A549 (cell line): Measurements from ENCODE around the gene OR2T8.

ENCODE experiments used
- JUNB ChIP-seq: fragments of >200 bp; sonication (Bioruptor Twin); formaldehyde crosslinking; IDR thresholded peaks from 2 replicates; pipeline ENCODE4 v1.6.1; 2016
- KDM1A ChIP-seq: fragments of 200-600 bp; sonication (generic); IDR thresholded peaks from 2 replicates; pipeline ENCODE4 v1.6.1; 2016; ENCODE audit warnings: low read depth, mild to moderate bottlenecking
- NPAS2 ChIP-seq: fragments of 250-450 bp; sonication (Bioruptor Pico); IDR thresholded peaks from 2 replicates; pipeline ENCODE4 v1.8.0; 2022; ENCODE audit warnings: mild to moderate bottlenecking, moderate library complexity, borderline replicate concordance
- POLR2A ChIP-seq: IDR thresholded peaks from 2 replicates; pipeline ENCODE4 v1.6.1; 2012; ENCODE audit warnings: mild to moderate bottlenecking, low read length
- TF ChIP-seq, protein P1 (sequence below): fragments of 200-600 bp; sonication (generic); IDR thresholded peaks from 2 replicates; pipeline ENCODE4 v1.6.1; 2016; ENCODE audit warnings: antibody characterized with exemption, mild to moderate bottlenecking, moderate library complexity
- TF ChIP-seq, protein P2 (sequence below): IDR thresholded peaks from 2 replicates; pipeline ENCODE4 v1.6.1; 2012
- TF ChIP-seq, protein P3 (sequence below): fragments of >200 bp; sonication (Bioruptor Twin); formaldehyde crosslinking; IDR thresholded peaks from 3 replicates; pipeline ENCODE4 v1.5.1; 2016
- TF ChIP-seq, protein P4 (sequence below): fragments of 450-650 bp; IDR thresholded peaks from 2 replicates; pipeline ENCODE4 v1.6.1; 2014; ENCODE audit warnings: antibody characterized with exemption

DNA sequence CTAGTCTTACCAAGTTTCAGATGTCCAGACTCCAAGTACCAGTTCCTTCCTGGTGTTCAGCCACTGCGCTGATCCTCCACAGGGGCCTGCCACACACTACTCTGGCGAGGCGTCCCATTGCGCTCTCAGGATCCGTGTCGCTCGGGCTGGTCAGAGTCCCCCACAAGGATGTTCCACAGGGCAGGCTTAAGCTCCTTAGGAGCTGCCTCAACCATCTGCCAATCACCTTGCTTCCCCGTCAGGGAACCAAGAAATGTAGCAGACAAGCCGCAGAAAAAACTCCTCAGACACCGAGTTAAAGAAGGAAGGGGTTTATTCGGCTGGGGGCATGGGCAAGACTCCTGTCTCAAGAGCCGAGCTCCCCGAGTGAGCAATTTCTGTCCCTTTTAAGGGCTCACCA, 14.9 kb upstream of the OR2T8 start:
- TF ChIP-seq, protein P1, sequence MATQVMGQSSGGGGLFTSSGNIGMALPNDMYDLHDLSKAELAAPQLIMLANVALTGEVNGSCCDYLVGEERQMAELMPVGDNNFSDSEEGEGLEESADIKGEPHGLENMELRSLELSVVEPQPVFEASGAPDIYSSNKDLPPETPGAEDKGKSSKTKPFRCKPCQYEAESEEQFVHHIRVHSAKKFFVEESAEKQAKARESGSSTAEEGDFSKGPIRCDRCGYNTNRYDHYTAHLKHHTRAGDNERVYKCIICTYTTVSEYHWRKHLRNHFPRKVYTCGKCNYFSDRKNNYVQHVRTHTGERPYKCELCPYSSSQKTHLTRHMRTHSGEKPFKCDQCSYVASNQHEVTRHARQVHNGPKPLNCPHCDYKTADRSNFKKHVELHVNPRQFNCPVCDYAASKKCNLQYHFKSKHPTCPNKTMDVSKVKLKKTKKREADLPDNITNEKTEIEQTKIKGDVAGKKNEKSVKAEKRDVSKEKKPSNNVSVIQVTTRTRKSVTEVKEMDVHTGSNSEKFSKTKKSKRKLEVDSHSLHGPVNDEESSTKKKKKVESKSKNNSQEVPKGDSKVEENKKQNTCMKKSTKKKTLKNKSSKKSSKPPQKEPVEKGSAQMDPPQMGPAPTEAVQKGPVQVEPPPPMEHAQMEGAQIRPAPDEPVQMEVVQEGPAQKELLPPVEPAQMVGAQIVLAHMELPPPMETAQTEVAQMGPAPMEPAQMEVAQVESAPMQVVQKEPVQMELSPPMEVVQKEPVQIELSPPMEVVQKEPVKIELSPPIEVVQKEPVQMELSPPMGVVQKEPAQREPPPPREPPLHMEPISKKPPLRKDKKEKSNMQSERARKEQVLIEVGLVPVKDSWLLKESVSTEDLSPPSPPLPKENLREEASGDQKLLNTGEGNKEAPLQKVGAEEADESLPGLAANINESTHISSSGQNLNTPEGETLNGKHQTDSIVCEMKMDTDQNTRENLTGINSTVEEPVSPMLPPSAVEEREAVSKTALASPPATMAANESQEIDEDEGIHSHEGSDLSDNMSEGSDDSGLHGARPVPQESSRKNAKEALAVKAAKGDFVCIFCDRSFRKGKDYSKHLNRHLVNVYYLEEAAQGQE: no peak
- TF ChIP-seq POLR2A (no peak), KDM1A (no peak), JUNB (no peak), NPAS2 (CRISPR knock-in tag) (no peak)
- TF ChIP-seq, protein P2, sequence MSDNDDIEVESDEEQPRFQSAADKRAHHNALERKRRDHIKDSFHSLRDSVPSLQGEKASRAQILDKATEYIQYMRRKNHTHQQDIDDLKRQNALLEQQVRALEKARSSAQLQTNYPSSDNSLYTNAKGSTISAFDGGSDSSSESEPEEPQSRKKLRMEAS: no peak
- TF ChIP-seq, protein P3, sequence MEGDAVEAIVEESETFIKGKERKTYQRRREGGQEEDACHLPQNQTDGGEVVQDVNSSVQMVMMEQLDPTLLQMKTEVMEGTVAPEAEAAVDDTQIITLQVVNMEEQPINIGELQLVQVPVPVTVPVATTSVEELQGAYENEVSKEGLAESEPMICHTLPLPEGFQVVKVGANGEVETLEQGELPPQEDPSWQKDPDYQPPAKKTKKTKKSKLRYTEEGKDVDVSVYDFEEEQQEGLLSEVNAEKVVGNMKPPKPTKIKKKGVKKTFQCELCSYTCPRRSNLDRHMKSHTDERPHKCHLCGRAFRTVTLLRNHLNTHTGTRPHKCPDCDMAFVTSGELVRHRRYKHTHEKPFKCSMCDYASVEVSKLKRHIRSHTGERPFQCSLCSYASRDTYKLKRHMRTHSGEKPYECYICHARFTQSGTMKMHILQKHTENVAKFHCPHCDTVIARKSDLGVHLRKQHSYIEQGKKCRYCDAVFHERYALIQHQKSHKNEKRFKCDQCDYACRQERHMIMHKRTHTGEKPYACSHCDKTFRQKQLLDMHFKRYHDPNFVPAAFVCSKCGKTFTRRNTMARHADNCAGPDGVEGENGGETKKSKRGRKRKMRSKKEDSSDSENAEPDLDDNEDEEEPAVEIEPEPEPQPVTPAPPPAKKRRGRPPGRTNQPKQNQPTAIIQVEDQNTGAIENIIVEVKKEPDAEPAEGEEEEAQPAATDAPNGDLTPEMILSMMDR: no peak
- TF ChIP-seq, protein P4, sequence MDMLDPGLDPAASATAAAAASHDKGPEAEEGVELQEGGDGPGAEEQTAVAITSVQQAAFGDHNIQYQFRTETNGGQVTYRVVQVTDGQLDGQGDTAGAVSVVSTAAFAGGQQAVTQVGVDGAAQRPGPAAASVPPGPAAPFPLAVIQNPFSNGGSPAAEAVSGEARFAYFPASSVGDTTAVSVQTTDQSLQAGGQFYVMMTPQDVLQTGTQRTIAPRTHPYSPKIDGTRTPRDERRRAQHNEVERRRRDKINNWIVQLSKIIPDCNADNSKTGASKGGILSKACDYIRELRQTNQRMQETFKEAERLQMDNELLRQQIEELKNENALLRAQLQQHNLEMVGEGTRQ: no peak
